Measurements from ENCODE around the gene FHOD3. TPM values are rescaled to one million over a fixed set of nuclear protein-coding genes. Genes with fewer than 3 reads are reported as not detected.

The FHOD3 gene
- total and polyA plus RNA-seq, 9 of the 15 experiments (the other 6 are each of a cell fraction or from before 2014, with no cell fraction given) = 0.11 TPM; not detected in 8

DNA sequence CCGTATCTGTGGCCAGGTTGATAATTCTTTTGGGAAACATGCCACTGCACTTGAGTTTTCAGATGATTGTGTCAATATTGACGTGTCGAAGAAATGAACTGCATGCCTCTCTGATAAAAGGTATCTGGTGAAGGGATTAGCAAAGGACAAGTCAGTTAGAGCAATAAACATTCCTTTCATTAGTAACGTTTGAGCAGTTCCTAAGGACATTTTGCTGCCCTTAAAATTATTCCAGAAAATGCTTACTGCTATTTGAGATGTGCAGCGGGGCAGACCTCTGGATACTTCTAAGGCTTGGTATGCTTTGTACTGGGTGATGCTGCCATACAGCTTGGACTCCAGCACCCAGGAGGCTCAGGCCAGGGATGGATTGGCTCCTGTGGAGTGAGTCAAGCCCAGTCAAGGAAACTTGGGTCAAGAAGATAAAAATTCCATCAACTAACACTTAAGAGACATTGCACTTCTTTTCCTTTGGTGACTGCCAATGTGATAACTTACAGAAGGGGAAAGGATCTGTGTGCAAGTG is 166.7 kb downstream of the FHOD3 start:
- Histone ChIP-seq H3K79me2 (ENCODE audit: control insufficient read depth, insufficient read depth, low read length) (no peaks in the 10 kb centered on the region), H3K27me3 (ENCODE audit: control insufficient read depth in 2 of 2, insufficient read depth in 2 of 2, low read length in 2 of 2) (peaks cover 7 to 13% of the 10 kb centered on the region in 2 experiments), H2AFZ (ENCODE audit: low read depth, low read length) (no peak overlapping the region), H3K4me3 (no peak overlapping the region), H4K20me1 (replicated peaks; ENCODE audit: control insufficient read depth, insufficient read depth, low read length) (0 out of 2 replicates have a peak, but pooled peaks cover 9% of the 10 kb centered on the region), H3K4me1 (replicated peaks in 1 of 2; ENCODE audit: control insufficient read depth in 2 of 2, insufficient read depth in 2 of 2, low read length in 2 of 2) (peaks cover 0 to 13% of the 10 kb centered on the region in 2 experiments; a peak in 2 of 5 replicates), H3K9ac (ENCODE audit: insufficient read depth in 1 of 2, low read depth in 2 of 2, low read length in 2 of 2) (no peak overlapping the region), H3K4me2 (ENCODE audit: insufficient read depth, low read length) (no peak overlapping the region), H3K9me1 (ENCODE audit: control insufficient read depth, insufficient read depth, low read length) (no peaks in the 10 kb centered on the region), H3K27ac (ENCODE audit: extremely low read depth, low read depth, low read length) (no peak overlapping the region), H3K36me3 (ENCODE audit: control insufficient read depth, insufficient read depth, low read length) (no peaks in the 10 kb centered on the region), H3K9me3 (replicated peaks; ENCODE audit: control insufficient read depth, insufficient read depth, low read depth, low read length) (no peaks in the 10 kb centered on the region)
- 5% methylated on average over 5 of the region's 5 CpGs for WGBS (ENCODE audit: insufficient coverage, low coverage, missing lambda C conversion rate)
- DNase-seq (ENCODE audit: extremely low read depth in 1 of 4, low spot score in 3 of 4) (no peak), ATAC-seq (peak; percentile 20), FAIRE-seq (peak; percentile 69)
- no TSS peak for BruUV-seq (replicated peaks)
- TF ChIP-seq PCBP2 (IDR thresholded peaks at IDR 0.05; ENCODE audit: low read depth, low read length, poor library complexity, severe bottlenecking) (no peak), TGIF2 (CRISPR knock-in tag; IDR thresholded peaks at IDR 0.05) (no peak), TAF1 (IDR thresholded peaks at IDR 0.05; ENCODE audit: control insufficient read depth, extremely low read depth, insufficient read depth, low read length, severe bottlenecking) (no peak), MED1 (CRISPR knock-in tag; IDR thresholded peaks at IDR 0.05; ENCODE audit: borderline replicate concordance) (no peak), ZNF174 (CRISPR knock-in tag; IDR thresholded peaks at IDR 0.05) (no peak), NONO (IDR thresholded peaks at IDR 0.05; ENCODE audit: low read depth in 2 of 2, low read length in 1 of 2) (no peak), ZKSCAN8 (CRISPR knock-in tag; IDR thresholded peaks at IDR 0.05) (no peak), SIN3B (IDR thresholded peaks at IDR 0.05; ENCODE audit: low read depth) (no peak), ERF (CRISPR knock-in tag; IDR thresholded peaks at IDR 0.05) (no peak), EGR1 (conservative IDR thresholded peaks at IDR 0.05) (no peak), ZNF282 (CRISPR knock-in tag; IDR thresholded peaks at IDR 0.05) (no peak), KDM5B (IDR thresholded peaks at IDR 0.05; ENCODE audit: insufficient replicate concordance, low read depth, low read length) (no peak)
- TF ChIP-seq, protein P1, sequence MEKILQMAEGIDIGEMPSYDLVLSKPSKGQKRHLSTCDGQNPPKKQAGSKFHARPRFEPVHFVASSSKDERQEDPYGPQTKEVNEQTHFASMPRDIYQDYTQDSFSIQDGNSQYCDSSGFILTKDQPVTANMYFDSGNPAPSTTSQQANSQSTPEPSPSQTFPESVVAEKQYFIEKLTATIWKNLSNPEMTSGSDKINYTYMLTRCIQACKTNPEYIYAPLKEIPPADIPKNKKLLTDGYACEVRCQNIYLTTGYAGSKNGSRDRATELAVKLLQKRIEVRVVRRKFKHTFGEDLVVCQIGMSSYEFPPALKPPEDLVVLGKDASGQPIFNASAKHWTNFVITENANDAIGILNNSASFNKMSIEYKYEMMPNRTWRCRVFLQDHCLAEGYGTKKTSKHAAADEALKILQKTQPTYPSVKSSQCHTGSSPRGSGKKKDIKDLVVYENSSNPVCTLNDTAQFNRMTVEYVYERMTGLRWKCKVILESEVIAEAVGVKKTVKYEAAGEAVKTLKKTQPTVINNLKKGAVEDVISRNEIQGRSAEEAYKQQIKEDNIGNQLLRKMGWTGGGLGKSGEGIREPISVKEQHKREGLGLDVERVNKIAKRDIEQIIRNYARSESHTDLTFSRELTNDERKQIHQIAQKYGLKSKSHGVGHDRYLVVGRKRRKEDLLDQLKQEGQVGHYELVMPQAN (IDR thresholded peaks at IDR 0.05; ENCODE audit: borderline replicate concordance) = no peak
- TF ChIP-seq, protein P2, sequence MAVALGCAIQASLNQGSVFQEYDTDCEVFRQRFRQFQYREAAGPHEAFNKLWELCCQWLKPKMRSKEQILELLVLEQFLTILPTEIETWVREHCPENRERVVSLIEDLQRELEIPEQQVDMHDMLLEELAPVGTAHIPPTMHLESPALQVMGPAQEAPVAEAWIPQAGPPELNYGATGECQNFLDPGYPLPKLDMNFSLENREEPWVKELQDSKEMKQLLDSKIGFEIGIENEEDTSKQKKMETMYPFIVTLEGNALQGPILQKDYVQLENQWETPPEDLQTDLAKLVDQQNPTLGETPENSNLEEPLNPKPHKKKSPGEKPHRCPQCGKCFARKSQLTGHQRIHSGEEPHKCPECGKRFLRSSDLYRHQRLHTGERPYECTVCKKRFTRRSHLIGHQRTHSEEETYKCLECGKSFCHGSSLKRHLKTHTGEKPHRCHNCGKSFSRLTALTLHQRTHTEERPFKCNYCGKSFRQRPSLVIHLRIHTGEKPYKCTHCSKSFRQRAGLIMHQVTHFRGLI (CRISPR knock-in tag; IDR thresholded peaks at IDR 0.05) = no peak
- TF ChIP-seq, protein P3, sequence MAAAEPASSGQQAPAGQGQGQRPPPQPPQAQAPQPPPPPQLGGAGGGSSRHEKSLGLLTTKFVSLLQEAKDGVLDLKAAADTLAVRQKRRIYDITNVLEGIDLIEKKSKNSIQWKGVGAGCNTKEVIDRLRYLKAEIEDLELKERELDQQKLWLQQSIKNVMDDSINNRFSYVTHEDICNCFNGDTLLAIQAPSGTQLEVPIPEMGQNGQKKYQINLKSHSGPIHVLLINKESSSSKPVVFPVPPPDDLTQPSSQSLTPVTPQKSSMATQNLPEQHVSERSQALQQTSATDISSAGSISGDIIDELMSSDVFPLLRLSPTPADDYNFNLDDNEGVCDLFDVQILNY (CRISPR knock-in tag; IDR thresholded peaks at IDR 0.05) = no peak
- POLR2A ChIA-PET = interaction anchor here (1.4 kb wide), 1 partner anchor 53 kb away, joined by 3 read pairs; no protein-coding TSS in a partner anchor
- in situ Hi-C loops (cut with MboI) = no loop called here
- intact Hi-C loops (cut with micrococcal nuclease) = no loop called here
- CTCF ChIA-PET (ENCODE audit: low intra/inter-chr PET ratio) = no interaction called here

Measured in K562 (cell line).